GM12878 (cell line): ENCODE results near the gene MYL6B. TPM values are rescaled to one million over a fixed set of nuclear protein-coding genes. Genes with fewer than 3 reads are reported as not detected.

Experiments
- CBX3 ChIP-seq: fragments of 200-600 bp; sonication (generic); IDR thresholded peaks from 2 replicates; pipeline ENCODE4 v1.6.1; 2016; ENCODE audit warnings: low read depth, borderline replicate concordance
- CBX5 ChIP-seq: sonication (generic); IDR thresholded peaks from 2 replicates; pipeline ENCODE4 v1.6.1; 2016; ENCODE audit warnings: low read depth, moderate library complexity, mild to moderate bottlenecking, inconsistent platforms
- CREM ChIP-seq: IDR thresholded peaks from 2 replicates; pipeline ENCODE4 v1.6.1; 2014; ENCODE audit warnings: antibody characterized with exemption, low read depth
- FOS ChIP-seq: IDR thresholded peaks from 3 replicates; pipeline ENCODE4 v1.6.1; 2011; ENCODE audit warnings: borderline replicate concordance; ENCODE audit not compliant: insufficient read length; ENCODE audit errors: extremely low read depth
- FOXK2 ChIP-seq: fragments of 450-650 bp; IDR thresholded peaks from 2 replicates; pipeline ENCODE4 v1.6.1; 2017; ENCODE audit warnings: mild to moderate bottlenecking, moderate library complexity
- HDGF ChIP-seq: fragments of 450-650 bp; IDR thresholded peaks from 2 replicates; pipeline ENCODE4 v1.6.1; 2016; ENCODE audit warnings: antibody characterized with exemption
- JUND ChIP-seq: IDR thresholded peaks from 2 replicates; pipeline ENCODE4 v1.6.1; 2012; ENCODE audit warnings: low read depth, mild to moderate bottlenecking, low read length, improper control_type of control experiment, moderate library complexity
- MEF2A ChIP-seq: IDR thresholded peaks from 2 replicates; pipeline ENCODE4 v1.6.1; 2011; ENCODE audit warnings: low read depth, mild to moderate bottlenecking, low read length, moderate library complexity; ENCODE audit not compliant: insufficient read depth
- NFYB ChIP-seq: IDR thresholded peaks from 2 replicates; pipeline ENCODE4 v1.6.1; 2011; ENCODE audit warnings: low read depth, mild to moderate bottlenecking, low read length, improper control_type of control experiment, moderate library complexity; ENCODE audit not compliant: insufficient read depth
- NR2C1 ChIP-seq: fragments of 450-650 bp; IDR thresholded peaks from 2 replicates; pipeline ENCODE4 v1.6.1; 2017; ENCODE audit warnings: antibody characterized with exemption, mild to moderate bottlenecking, moderate library complexity
- RELA ChIP-seq: fragments of 450-650 bp; IDR thresholded peaks from 2 replicates; pipeline ENCODE4 v1.8.0; 2014; ENCODE audit warnings: borderline replicate concordance; ENCODE audit not compliant: partially characterized antibody
- RUNX3 ChIP-seq: IDR thresholded peaks from 2 replicates; pipeline ENCODE4 v1.6.1; 2012; ENCODE audit warnings: low read length, inconsistent platforms
- SP1 ChIP-seq: IDR thresholded peaks from one replicate; pipeline ENCODE4 v1.6.1; 2011; ENCODE audit warnings: low read depth, low read length
- SUZ12 ChIP-seq: fragments of 200-600 bp; sonication (generic); IDR thresholded peaks from one replicate; pipeline ENCODE4 v1.6.1; 2018; ENCODE audit warnings: antibody characterized with exemption, mild to moderate bottlenecking; ENCODE audit not compliant: unreplicated experiment
- TARDBP ChIP-seq: IDR thresholded peaks from 2 replicates; pipeline ENCODE4 v1.6.1; 2016; ENCODE audit warnings: borderline replicate concordance
- ZZZ3 ChIP-seq: IDR thresholded peaks from 2 replicates; pipeline ENCODE4 v1.6.1; 2011; ENCODE audit warnings: low read depth; ENCODE audit not compliant: control insufficient read depth, insufficient read length
- polyA plus RNA-seq, 11 experiments: library from polyadenylated mRNA; depleted of rRNA in 4 of 11; unstranded in 6 of 11; stranded (reverse) in 5 of 11; fragments of >200 nt; fragmentation: Nextera tagmentation in 4 of 11; fragmentation: Illumina TruSeq in 1 of 11; extraction: Ambion mirVana in 4 of 11; extraction: Trizol in 1 of 11; gene quantifications; 1 replicate in 1 of 11; 2 replicates in 10 of 11; pipeline versions ENCODE4 v1.2.1 to v1.2.3, GENCODE V29; 2011 to 2016; ENCODE audit warnings: inconsistent platforms in 2 of 11, missing spikeins in 2 of 11, low read depth in 1 of 11
- total RNA-seq, 4 experiments: library from RNA; depleted of rRNA in 3 of 4; stranded (reverse); fragments of >200 nt in 3 of 4; fragmentation: Illumina TruSeq in 1 of 4; extraction: Trizol in 1 of 4; gene quantifications; 2 replicates each; pipeline versions ENCODE4 v1.2.1 to v1.2.3, GENCODE V29; 2013 to 2021
- TF ChIP-seq, protein P1 (sequence below): fragments of 450-650 bp; IDR thresholded peaks from 2 replicates; pipeline ENCODE4 v1.6.1; 2017; ENCODE audit warnings: mild to moderate bottlenecking
- TF ChIP-seq, protein P2 (sequence below): fragments of 450-650 bp; IDR thresholded peaks from 2 replicates; pipeline ENCODE4 v1.6.1; 2017; ENCODE audit warnings: mild to moderate bottlenecking, moderate library complexity
- TF ChIP-seq, protein P3 (sequence below): IDR thresholded peaks from 2 replicates; pipeline ENCODE4 v1.6.1; 2012; ENCODE audit warnings: low read length, inconsistent platforms
- TF ChIP-seq, protein P4 (sequence below), 3 experiments: IDR thresholded peaks in 2 of 3; conservative IDR thresholded peaks in 1 of 3; 2 replicates each; pipeline ENCODE4 v1.5.1; 2011; ENCODE audit warnings: low read depth in 3 of 3, low read length in 3 of 3, mild to moderate bottlenecking in 3 of 3, control low read depth in 2 of 3, moderate library complexity in 2 of 3, inconsistent platforms in 1 of 3, mixed read lengths in 1 of 3; ENCODE audit not compliant: control insufficient read depth in 2 of 3, insufficient read depth in 1 of 3; ENCODE audit errors: extremely low read depth in 1 of 3

Gene MYL6B
- total and polyA plus RNA-seq, 10 of the 15 experiments (the other 5 are each of a cell fraction or from before 2014, with no cell fraction given): 75.5 to 153 (median 114) TPM

DNA sequence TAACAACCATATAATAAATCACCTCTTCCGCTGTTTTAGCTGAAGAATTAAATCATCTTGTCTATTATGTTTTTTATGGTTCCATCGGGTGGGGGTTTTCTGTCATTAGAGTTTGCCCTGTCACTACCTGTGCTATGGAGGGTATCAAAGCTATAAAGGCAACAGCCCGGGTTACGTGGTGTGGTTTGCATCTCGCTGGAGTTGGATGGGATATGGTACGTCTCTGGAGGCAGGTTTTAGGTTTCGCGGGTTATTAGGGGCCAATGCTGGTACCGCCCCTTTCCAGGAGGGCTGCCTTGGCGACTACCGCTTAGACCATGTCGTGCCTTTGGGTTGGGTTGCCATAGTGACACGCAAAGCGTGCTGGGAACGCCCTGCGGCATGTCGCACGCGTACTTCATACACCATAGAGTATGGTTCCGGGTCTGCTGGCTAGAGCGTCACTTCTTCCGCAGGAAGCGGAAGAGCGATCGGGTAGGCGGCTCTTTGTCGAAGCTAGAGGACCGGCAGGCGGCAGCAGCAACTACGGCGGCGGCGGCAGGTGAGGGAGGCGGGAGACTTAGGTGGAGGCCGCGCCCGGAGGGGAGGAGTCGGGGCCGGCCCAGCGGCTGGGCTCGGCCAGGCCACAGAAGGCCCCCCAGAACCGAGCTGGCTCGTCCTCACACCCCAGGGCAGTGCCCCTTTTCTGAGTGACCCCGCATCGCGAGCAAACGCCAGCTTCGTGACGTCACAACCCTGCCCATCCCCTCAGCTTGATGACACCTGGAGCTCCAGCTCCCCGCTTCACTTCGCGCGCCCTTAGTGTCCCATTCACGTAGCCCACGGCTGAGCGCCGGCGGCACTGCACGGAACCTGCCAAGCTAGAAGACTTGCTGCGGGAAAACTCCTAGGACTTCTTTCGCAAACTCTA, 34.4 kb upstream of the MYL6B start, which contains the start of gene ZC3H10 (continued):
- TF ChIP-seq, protein P1, sequence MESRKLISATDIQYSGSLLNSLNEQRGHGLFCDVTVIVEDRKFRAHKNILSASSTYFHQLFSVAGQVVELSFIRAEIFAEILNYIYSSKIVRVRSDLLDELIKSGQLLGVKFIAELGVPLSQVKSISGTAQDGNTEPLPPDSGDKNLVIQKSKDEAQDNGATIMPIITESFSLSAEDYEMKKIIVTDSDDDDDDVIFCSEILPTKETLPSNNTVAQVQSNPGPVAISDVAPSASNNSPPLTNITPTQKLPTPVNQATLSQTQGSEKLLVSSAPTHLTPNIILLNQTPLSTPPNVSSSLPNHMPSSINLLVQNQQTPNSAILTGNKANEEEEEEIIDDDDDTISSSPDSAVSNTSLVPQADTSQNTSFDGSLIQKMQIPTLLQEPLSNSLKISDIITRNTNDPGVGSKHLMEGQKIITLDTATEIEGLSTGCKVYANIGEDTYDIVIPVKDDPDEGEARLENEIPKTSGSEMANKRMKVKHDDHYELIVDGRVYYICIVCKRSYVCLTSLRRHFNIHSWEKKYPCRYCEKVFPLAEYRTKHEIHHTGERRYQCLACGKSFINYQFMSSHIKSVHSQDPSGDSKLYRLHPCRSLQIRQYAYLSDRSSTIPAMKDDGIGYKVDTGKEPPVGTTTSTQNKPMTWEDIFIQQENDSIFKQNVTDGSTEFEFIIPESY: 0 out of 2 replicates have a peak, but pooled peaks have one; percentile 22
- peak; percentile 82 for TF ChIP-seq SP1
- TF ChIP-seq NFYB: no peak
- TF ChIP-seq, protein P2, sequence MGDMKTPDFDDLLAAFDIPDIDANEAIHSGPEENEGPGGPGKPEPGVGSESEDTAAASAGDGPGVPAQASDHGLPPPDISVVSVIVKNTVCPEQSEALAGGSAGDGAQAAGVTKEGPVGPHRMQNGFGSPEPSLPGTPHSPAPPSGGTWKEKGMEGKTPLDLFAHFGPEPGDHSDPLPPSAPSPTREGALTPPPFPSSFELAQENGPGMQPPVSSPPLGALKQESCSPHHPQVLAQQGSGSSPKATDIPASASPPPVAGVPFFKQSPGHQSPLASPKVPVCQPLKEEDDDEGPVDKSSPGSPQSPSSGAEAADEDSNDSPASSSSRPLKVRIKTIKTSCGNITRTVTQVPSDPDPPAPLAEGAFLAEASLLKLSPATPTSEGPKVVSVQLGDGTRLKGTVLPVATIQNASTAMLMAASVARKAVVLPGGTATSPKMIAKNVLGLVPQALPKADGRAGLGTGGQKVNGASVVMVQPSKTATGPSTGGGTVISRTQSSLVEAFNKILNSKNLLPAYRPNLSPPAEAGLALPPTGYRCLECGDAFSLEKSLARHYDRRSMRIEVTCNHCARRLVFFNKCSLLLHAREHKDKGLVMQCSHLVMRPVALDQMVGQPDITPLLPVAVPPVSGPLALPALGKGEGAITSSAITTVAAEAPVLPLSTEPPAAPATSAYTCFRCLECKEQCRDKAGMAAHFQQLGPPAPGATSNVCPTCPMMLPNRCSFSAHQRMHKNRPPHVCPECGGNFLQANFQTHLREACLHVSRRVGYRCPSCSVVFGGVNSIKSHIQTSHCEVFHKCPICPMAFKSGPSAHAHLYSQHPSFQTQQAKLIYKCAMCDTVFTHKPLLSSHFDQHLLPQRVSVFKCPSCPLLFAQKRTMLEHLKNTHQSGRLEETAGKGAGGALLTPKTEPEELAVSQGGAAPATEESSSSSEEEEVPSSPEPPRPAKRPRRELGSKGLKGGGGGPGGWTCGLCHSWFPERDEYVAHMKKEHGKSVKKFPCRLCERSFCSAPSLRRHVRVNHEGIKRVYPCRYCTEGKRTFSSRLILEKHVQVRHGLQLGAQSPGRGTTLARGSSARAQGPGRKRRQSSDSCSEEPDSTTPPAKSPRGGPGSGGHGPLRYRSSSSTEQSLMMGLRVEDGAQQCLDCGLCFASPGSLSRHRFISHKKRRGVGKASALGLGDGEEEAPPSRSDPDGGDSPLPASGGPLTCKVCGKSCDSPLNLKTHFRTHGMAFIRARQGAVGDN: peak; percentile 62
- peak; percentile 91 for TF ChIP-seq TARDBP
- peak; percentile 80 for TF ChIP-seq RELA
- TF ChIP-seq, protein P3, sequence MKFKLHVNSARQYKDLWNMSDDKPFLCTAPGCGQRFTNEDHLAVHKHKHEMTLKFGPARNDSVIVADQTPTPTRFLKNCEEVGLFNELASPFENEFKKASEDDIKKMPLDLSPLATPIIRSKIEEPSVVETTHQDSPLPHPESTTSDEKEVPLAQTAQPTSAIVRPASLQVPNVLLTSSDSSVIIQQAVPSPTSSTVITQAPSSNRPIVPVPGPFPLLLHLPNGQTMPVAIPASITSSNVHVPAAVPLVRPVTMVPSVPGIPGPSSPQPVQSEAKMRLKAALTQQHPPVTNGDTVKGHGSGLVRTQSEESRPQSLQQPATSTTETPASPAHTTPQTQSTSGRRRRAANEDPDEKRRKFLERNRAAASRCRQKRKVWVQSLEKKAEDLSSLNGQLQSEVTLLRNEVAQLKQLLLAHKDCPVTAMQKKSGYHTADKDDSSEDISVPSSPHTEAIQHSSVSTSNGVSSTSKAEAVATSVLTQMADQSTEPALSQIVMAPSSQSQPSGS: peak; percentile 73
- peak; percentile 93 for TF ChIP-seq HDGF
- TF ChIP-seq CREM: peak; percentile 91
- no peak for TF ChIP-seq SUZ12
- peak; percentile 84 for TF ChIP-seq MEF2A
- no peak for TF ChIP-seq FOS
- peak; percentile 87 for TF ChIP-seq CBX5
- no peak for TF ChIP-seq JUND
- TF ChIP-seq RUNX3: peak; percentile 79
- TF ChIP-seq FOXK2: peak; percentile 52; the same call in 1 of the 2 replicates
- peak; percentile 98 for TF ChIP-seq NR2C1
- TF ChIP-seq ZZZ3: no peak
- TF ChIP-seq, protein P4, sequence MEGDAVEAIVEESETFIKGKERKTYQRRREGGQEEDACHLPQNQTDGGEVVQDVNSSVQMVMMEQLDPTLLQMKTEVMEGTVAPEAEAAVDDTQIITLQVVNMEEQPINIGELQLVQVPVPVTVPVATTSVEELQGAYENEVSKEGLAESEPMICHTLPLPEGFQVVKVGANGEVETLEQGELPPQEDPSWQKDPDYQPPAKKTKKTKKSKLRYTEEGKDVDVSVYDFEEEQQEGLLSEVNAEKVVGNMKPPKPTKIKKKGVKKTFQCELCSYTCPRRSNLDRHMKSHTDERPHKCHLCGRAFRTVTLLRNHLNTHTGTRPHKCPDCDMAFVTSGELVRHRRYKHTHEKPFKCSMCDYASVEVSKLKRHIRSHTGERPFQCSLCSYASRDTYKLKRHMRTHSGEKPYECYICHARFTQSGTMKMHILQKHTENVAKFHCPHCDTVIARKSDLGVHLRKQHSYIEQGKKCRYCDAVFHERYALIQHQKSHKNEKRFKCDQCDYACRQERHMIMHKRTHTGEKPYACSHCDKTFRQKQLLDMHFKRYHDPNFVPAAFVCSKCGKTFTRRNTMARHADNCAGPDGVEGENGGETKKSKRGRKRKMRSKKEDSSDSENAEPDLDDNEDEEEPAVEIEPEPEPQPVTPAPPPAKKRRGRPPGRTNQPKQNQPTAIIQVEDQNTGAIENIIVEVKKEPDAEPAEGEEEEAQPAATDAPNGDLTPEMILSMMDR (IDR thresholded peaks at IDR 0.05 in 2 of 3, conservative IDR thresholded peaks at IDR 0.05 in 1 of 3; ENCODE audit: control insufficient read depth in 2 of 3, extremely low read depth in 1 of 3, insufficient read depth in 1 of 3, low read depth in 3 of 3, low read length in 3 of 3): peak; percentile 40 to 69 (median 48)
- TF ChIP-seq CBX3: no peak
